ENCODE measurements around the gene TNFRSF9.
"Not testable (repeated sequence)": the region's sequence is repeated elsewhere in the genome, so short reads cannot be mapped to it uniquely, and the experiment has no call there.

Gene TNFRSF9

DNA sequence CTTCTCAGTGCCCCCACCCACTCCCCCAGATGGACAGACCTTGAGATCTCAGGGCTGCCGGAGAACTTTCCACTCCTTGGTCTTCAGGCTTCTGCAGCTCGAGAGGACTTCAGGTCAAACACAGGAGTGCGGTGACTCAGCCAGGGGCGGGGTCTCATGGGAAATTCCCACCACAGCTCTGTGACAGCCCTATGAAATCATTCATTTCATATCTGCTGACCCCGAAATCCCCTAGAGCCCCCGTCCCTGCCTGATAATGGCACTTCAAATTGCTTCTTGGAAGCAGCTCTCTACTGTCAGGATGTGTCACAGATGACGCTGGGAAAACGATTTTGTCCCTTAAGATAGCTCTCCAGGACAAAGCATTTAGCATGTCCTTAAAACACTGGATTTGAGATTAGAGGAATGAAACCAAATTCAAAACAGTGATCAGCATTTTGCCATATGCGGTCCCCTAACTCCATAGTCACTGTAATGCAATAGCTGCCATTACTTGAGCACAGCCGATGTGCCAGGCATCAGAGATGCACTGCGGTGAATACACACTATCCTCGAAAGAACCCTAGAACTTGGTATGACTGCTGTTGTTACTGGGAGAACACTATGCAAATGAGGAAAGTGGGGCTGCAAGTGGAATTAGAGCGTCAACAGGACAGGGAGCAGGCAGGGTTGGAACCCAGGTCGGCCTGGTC lies at the start of gene TNFRSF9:
TNFRSF9 (minus strand) TSS at position 95 of the 692 bp plus-strand sequence. CDS start 845 bp downstream, outside the sequence.
- DNase-seq, result no peak

DNA sequence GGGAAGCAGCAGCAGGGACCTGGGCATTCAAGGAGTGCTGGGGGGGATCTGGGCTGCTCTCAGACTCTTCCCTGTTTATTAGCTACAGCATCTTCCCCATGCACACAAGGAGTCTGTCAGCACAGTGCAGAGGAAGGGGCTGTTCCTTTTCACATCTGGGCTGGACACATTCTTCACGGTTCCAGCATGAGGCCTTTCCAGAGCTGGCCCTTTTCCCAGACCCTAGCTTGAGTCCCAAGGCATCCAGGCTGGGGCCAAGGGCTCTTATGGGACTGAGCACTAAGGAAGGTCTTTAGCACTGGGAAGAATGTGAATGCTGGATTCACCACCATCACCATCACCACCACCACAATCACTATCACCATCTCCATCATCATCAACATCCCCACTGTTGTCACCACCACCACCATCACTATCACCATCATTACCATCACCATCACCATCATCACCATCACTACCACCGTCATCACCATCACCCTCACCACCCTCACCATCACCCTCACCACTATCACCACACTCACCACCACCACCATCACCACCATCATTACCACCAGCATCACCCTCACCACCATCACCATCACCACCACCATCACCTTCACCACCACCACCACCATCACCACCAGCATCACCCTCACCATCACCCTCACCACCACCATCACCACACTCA lies 49.3 kb upstream of the TNFRSF9 start:
- DNase-seq, result no peak

DNA sequence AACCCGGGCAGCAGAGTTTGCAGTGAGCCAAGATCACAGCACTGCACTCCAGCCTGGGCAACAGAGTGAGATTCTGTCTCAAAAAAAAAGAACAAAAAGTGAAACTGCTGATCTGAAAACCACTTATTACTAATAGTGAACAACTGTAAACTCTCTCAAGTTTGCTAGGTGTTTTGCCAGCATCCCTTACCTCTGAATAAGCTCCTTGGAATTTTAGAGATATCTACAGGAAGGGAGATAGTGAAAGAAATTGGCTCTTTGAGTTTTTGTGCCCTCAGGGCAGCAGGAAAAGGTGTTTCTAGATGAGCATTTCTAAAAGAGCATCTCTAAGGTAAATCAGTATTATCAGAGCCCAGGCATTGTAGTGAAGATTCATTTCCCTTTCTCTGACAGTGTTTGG lies 47.9 kb upstream of the TNFRSF9 start:
- no peak for DNase-seq

DNA sequence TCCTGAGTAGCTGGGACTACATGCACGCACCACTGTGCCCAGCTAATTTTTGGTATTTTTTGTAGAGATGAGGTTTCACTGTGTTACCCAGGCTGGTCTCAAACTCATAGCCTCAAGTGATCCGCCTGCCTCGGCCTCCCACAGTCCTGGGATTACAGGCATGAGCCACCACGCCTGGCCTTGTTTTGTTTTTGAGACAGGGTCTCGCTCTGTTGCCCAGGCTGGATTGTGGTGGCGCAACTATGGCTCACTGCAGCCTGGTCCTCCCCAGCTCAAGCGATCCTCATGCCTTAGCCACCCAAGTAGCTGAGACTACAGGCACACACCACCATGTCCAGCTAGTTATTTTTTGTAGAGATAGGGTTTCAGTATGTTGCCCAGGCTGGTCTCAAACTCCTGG lies 46.9 kb upstream of the TNFRSF9 start:
- DNase-seq, result no peak

DNA sequence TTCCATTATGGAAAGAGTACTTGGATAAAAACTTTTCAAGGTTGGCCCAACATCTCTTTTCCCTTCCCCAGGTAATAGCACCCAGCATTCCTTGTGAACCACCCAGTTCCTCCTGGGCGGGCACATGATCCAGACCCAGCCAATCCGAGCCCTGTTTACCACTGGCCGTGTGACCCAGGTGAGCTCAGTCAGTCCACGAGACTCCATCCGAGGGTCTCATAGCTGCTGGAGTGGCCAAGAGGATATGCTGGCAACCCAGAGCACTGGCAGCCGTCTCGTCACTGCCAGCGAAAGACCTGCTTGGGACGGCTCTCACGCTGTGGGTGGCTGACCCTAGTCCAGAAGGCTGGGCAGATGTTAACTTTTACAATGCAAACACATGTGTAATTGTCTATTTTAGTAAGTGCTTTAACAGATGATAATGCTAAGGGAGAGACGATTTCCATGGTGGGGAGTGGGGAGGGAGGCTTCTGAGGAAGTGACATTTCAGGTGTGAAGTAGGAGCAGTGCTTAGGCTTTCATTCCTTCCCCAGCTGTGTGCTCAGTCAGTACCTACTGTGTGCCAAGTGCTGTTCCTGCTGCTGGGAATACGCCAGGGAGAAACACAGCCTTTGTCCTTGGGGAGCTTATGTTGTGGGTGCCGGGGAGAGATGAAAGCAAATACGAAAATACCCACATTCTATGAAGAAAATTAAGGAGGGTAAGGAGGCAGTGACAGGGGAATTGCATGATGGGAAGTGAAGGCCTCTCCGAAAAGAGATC lies 45.4 kb upstream of the TNFRSF9 start:
- no peak for DNase-seq

DNA sequence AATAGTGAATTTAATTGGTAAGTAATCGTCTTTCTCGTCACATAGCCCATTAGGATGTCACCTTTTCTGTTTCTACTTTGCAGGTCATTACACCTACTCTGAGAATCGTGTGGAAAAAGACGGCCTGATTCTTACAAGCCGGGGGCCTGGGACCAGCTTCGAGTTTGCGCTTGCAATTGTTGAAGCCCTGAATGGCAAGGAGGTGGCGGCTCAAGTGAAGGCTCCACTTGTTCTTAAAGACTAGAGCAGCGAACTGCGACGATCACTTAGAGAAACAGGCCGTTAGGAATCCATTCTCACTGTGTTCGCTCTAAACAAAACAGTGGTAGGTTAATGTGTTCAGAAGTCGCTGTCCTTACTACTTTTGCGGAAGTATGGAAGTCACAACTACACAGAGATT lies 44.2 kb upstream of the TNFRSF9 start:
- DNase-seq, result no peak

DNA sequence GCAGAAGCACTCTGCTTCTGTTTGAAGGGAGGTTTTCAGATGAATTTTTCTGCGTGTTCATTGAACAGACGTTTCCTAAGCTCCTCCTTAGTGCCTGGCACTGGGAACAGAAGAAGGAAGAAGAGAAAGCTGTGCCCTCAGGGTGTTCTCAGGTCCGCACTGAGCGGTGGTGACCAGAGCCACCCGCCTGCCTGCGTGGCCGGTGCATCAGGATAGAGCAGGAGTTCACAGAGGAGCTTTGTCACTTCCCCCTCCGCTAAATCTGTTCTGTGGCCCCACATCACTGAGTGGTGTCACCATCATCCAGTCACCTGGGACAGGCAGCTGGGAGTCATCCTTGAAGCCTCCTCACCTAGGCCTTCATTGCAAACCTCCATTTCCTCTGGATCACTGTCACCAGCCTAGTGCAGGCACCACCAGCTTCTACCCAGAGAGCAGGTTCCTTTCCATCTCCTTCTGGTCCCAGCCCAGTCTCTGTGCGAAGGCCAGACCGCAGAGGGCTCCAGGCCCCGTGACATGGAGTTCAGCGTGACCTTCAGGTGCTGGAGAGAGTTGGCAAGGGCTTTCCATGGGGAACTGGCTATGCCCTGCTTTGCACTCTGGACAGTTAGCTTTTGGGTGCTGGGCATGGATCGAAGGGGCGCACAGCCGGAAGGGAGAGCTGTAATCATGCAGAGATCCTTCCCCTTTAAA lies 42.6 kb upstream of the TNFRSF9 start:
- no peak for DNase-seq

DNA sequence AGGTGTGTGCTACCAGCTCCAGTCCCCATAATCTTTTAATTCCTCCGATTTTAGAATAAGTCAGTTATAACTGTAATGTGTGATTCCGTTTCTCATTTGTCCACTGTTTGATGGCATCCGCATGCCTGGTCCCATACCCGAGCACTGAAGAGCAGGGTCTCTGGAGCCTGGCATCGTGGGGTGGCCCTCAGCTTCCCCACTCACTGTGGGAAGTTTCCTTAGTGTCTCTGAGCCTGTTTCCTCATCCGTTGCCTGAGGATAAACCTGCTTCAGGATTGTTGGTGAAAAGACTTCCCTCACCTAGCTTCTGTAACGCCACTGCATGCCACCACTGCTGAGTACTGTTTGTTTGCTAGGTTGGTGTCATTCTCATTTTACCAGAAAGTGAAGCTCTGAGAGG lies 40.3 kb upstream of the TNFRSF9 start:
- DNase-seq, result no peak

DNA sequence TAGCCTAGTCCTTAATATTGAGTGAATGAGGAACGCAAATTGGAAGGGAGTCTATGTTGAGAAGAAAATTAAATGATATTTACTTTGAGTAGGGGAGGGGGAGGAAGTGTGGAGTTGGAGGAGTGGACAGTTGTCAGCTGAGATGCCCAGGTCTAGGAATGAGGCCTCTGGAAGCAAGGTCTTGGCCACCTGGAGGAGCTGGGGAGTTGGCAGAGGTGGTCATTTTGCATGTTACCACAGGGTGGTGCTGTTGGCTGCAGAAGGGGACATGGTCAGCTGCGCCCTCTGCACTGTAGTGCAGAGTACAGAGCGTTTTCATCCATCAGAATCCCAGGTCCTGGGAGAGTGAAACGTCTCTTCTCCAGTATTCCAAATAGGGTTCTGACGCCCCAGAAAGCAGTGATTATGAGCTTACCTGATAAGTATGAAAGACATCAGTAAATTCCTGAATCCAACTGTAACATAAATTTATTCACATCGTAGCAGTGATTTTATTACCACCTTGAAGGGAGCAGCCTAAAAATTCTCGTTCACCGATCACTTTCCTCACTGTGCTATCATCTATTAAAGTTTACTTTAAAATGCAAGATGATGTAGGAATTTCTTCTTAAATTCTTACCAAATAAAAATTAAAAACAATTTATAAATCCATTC lies 34.7 kb upstream of the TNFRSF9 start:
- peak; percentile 68 for DNase-seq

DNA sequence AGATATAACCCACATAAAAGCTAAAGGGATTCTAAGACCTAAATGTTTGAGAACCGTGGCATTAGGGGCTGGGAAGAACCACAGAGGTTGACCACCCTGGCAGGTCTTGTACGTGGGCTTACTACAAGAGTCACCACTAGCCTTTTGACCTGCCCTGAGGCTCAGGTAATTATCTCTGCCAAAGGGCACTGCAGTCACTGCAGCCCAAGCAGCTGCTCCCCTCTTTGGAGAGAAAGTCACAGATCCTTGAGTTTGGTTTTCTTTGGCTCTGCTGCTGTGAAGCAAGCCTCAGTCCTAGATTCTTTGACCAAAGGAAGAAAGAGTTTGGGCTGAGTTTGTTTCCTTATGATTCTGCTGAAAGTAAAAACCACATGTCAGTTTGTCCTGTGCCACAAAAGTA lies 32.4 kb upstream of the TNFRSF9 start:
- DNase-seq, result no peak

DNA sequence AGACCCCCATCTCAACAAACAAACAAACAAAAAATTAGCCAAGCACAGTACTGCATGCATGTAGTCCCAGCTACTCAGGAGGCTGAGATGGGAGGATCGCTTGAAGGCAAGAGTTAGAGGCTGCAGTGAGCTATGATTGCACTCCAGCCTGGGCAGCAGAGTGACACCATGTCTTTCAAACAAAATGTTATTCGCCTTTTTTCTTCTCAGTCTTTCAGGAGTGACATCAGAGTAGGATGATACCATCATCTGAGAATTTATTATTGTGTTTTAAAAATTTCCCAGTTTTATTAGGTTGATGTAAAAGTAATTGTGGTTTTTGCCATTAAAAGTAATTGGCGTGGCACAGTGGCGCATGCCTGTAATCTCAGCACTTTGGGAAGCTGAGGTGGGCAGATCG lies 31.6 kb upstream of the TNFRSF9 start:
- DNase-seq, result no peak

DNA sequence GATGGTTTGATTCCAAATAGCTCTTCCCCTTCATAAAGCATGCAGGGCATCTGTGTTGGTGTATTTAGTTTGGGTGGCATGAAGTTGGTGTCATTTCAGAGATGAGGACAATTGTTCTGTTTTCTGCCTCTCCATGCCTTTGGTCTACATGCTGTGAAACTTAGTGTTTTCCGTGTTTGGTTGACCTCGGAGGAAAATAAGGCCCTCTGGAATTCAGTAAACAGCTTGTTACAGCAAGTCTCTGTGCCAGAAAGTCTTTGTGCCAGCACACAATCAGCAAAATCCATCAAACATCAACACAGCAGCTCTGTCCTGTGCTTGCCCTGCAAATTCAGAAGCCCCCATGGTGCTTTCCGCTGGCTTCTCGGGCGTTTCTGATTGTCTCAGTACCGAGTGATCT lies 30.4 kb upstream of the TNFRSF9 start:
- DNase-seq, result no peak

DNA sequence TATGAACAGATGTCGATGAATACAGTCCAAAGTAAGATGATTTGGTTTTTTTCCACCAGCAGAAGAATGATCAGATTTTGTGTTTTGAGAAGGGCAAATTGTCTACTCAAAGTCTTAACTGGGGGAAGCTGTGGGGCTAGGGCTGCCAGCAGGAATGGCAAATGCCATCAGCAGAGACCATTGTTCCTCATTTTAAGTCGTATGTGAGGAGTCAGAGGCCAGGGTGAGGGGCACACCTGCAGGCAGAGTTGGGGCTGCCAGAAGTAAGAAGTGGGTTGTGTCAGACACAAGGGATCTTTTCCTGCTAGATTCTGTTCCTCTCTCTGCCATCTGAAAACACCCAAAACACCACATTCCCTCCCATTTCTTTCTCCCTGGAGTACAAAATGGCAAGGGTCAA lies 29.6 kb upstream of the TNFRSF9 start:
- DNase-seq, result no peak

DNA sequence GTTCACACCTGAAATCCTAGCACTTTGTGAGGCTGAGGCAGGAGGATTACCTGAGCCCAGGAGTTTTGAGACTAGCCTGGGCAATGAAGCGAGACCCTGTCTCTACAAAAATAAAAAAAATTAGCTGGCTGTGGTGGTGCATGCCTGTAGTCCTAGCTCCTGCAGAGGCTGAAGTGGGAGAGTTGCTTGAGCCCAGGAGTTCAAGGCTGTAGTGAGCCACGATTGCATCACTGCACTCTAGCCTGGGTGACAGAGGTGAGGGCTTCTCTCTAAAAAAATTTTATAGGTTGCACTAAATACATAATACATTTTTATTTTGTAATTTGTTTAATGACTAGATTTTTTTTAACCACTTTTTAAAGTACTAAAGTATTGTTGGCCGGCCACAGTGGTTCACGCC lies 27.0 kb upstream of the TNFRSF9 start:
- no peak for DNase-seq

DNA sequence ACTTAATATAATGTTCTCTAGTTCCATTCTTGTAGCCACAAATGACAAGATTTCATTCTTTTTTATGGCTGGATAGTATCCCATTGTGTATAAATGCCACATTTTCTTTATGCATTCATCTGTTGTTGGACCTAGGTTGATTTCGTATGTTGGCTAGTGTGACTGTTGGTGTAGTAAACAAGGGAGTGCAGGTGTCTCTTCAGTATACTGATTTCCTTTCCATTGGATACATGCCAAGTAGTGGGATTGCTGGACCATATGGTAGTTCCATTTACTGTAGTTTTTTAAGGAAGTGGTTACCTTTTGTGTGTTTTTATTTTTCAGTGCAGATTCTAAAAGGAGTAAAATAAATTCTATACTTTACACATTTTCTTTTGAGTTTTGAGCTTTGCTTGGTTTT lies 26.6 kb upstream of the TNFRSF9 start:
- DNase-seq, result no peak

DNA sequence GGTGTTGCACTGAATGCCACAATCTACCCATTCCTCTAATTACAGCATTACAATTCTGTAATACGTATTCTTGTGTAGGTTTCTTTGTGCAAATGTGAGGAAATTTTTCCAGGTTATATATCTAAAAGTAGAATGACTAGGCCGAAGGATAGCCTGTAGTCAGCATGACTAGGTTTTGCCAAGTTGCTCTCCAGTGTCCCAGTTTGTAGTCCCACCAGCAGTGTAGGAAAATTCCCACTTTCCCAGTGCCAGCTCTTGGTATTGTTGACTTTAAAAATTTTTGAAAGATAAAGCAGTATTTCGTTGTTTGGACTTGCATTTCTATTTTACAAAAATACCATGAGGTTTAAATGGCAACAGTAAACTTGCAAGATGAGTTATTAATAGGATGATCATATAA lies 23.8 kb upstream of the TNFRSF9 start:
- DNase-seq, result no peak

DNA sequence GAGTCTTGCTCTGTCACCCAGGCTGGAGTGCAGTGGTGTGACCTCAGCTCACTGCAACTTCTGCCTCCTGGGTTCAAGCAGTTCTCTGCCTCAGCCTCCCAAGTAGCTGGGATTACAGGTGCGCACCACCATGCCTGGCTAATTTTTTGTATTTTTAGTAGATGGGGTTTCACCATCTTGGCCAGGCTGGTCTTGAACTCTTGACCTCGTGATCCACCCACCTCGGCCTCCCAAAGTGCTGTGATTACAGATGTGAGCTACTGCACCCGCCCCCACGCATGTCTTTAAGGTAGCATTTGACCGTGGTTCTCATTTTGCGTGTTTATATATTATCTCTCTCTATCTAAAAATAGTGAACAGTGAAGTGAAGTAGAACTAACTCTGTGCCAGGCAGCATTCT lies 23.2 kb upstream of the TNFRSF9 start:
- not testable (repeated sequence) for DNase-seq

DNA sequence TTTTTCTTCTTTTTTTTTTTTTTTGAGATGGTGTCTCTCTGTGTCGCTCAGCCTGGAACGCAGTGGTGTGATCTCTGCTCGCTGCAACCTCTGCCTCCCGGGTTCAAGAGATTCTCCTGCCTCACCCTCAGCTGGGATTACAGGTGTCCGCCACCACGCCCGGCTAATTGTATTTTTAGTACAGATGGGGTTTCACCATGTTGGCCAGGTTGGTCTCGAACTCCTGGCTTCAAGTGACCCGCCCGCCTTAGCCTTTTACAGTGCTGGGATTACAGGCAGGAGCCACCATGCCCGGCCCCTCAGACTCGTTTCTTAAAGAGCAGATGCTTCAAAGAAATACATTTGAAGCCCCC lies 22.7 kb upstream of the TNFRSF9 start:
- not testable (repeated sequence) for DNase-seq

DNA sequence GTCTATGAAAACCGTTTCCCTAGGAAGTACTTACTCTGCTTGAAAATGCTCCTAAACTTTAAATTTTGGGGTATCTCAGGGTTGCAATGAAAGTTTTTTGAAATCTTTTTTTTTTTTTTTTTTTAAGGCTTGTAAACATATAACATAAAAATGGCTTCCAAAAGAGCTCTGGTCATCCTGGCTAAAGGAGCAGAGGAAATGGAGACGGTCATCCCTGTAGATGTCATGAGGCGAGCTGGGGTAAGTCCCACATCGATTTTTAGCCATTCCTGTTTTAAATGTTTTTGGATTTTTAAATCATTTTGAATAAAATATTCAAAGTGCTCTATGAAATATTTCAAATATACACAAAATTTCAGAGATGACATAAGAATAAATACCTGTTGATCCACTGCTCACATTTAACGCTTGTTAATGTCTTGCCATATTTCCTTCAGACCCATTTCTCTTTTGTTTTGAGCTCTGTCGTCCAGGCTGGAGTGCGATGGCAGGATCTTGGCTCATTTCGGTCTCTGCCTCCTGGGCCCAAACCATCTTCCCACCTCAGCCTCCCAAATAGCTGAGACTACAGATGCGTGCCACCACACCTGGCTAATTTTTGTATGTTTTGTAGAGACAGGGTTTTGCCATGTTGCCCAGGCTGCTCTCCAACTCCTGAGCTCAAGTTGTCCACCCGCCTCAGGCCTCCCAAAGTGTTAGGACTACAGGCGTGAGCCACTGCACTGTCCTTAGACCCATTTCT lies 22.2 kb upstream of the TNFRSF9 start:
- no peak for DNase-seq

DNA sequence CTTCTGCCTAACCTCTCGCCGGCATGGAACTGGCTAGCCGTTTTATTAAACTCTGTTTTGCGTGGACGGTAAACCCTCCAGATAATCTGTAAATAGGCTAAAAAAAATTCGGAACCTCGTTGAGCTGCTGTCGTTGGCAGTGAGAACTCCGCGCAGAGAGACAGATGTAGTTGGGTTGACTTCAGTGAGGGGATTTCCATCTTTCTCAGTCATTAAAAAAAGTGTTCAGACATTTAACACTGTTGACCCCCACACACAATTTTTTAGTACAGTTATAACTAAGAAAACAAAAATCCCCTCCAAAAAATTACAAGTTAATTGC lies 21.3 kb upstream of the TNFRSF9 start:
- DNase-seq, result no peak

DNA sequence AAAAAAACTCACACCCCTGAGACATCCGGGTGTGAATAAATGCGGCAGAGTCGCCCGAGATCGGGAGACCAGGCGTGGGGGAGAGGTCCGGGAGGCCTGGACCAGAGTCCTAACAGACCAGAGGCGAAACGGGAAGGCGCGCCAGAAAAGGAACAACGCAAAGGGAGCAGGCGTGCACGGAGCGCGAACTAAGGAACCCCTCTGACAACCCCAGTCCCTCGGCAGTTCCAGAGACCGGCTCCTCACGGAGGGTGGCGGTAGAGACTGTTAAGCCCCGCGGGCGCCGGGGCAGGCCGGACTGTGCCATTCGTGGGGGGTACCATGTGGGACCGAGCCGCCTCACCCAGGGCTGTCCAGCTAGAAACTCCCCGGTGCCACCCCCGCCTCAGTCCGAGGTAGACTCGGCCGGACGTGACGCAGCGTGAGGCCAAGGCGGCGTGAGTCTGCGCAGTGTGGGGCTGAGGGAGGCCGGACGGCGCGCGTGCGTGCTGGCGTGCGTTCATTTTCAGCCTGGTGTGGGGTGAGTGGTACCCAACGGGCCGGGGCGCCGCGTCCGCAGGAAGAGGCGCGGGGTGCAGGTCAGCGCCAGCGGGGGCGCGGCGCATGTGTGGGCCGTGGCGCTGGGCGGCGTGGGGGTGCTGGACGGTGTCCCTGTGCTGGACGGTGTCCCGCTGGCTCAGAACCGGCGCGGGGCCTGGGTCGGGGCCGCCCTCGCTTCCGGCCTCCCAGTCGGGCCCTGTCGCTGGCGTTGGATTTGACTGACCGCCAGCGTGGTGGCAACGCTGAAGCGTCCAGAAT lies 20.8 kb upstream of the TNFRSF9 start, which contains the start of gene PARK7:
PARK7 (plus strand) TSS at position 496 of the 798 bp plus-strand sequence. CDS start 1,075 bp downstream, outside the sequence.
- DNase-seq, result peak; percentile 99

DNA sequence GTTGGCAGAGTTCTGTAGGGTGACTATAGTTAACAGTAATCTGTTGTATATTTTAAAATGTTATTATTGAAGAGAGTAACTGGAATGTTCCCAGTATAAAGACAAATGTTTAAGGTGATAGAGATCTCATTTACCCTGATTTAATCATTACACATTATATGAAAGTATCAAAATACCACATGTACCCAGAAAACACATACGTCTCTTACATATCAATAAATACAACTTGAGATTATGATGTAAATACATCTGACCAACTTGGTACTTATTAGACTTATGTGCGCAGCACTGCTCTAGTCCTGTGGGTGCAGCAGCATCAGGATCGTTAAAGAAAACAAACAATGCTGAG lies 20.2 kb upstream of the TNFRSF9 start:
- no peak for DNase-seq

All from hematopoietic multipotent progenitor cell treated with erythropoietin and hydrocortisone succinate and interleukin-3 and kit ligand, for 8 days (in vitro differentiated cells).